ENCODE data around the gene CBFA2T2. TPM values are rescaled to one million over a fixed set of nuclear protein-coding genes. Genes with fewer than 3 reads are reported as not detected.

CBFA2T2 gene
- total RNA-seq, 2 experiments from 2014 or later: 17.9 to 18.6 TPM

DNA sequence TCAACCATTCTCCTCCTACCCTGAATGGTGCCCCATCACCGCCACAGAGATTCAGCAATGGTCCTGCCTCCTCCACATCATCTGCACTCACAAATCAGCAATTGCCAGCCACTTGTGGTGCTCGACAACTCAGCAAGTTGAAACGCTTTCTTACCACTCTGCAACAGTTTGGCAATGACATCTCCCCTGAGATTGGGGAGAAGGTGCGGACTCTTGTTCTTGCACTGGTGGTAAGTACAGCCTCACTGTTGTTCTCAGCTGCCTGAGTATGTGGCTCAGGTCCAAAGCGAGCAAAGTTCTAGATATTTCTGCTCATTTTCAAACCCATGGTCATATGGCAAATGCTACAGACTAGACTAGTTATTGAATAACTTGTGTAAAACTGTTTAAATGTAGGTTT lies 121.2 kb downstream of the CBFA2T2 start:
- Histone ChIP-seq H3K4me3 (ENCODE audit: low read length) (no peak overlapping the region), H3K27me3 (ENCODE audit: control insufficient read depth in 1 of 2, insufficient read depth in 2 of 2, low read length in 2 of 2) (no peaks in the 10 kb centered on the region), H3K9me3 (ENCODE audit: control insufficient read depth in 1 of 2, insufficient read depth in 1 of 2, low read length in 2 of 2) (no peaks in the 10 kb centered on the region), H3K27ac (ENCODE audit: low read depth in 1 of 2, low read length in 2 of 2) (no peak overlapping the region), H3K4me1 (ENCODE audit: insufficient read depth, low read length) (no peaks in the 10 kb centered on the region), H3K36me3 (ENCODE audit: insufficient read depth, low read length) (peaks cover 58% of the 10 kb centered on the region)
- POLR2A ChIA-PET: no interaction called here
- TF ChIP-seq, protein P1, sequence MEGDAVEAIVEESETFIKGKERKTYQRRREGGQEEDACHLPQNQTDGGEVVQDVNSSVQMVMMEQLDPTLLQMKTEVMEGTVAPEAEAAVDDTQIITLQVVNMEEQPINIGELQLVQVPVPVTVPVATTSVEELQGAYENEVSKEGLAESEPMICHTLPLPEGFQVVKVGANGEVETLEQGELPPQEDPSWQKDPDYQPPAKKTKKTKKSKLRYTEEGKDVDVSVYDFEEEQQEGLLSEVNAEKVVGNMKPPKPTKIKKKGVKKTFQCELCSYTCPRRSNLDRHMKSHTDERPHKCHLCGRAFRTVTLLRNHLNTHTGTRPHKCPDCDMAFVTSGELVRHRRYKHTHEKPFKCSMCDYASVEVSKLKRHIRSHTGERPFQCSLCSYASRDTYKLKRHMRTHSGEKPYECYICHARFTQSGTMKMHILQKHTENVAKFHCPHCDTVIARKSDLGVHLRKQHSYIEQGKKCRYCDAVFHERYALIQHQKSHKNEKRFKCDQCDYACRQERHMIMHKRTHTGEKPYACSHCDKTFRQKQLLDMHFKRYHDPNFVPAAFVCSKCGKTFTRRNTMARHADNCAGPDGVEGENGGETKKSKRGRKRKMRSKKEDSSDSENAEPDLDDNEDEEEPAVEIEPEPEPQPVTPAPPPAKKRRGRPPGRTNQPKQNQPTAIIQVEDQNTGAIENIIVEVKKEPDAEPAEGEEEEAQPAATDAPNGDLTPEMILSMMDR (IDR thresholded peaks at IDR 0.05): no peak
- H3K36me3 Mint-ChIP-seq (ENCODE audit: low read depth): peaks cover 88% of the 10 kb centered on the region
- CTCF ChIA-PET: no interaction called here
- ATAC-seq (ENCODE audit: poor library complexity) (no peak), DNase-seq (no peak)
- no peak overlapping the region for H3K4me3 Mint-ChIP-seq
- no peaks in the 10 kb centered on the region for H3K4me1 Mint-ChIP-seq (ENCODE audit: low read depth)
- intact Hi-C loops (cut with DNase I, micrococcal nuclease): no loop called here
- no peaks in the 10 kb centered on the region for H3K9me3 Mint-ChIP-seq
- no peak overlapping the region for H3K27ac Mint-ChIP-seq
- no peaks in the 10 kb centered on the region for H3K27me3 Mint-ChIP-seq

DNA sequence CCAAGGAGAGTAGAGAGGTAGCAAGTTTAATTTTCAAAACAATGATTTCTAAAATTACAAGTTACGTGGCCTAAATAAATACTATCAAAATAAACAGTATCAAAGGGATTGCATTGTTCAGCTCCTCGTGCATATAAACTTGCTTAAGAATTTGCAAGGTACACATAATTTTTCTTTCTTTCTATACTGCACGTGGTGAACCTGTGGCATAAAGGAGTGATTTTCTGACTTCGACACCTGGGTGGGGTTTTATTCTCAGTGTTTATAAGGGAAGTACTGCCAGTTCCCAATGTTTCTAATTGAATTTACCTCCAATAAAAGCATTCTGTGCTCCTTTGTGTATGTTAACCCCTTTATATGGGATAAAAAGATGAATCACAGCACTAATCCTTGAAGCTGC lies 122.1 kb downstream of the CBFA2T2 start:
- intact Hi-C loops (cut with DNase I, micrococcal nuclease): no loop called here

DNA sequence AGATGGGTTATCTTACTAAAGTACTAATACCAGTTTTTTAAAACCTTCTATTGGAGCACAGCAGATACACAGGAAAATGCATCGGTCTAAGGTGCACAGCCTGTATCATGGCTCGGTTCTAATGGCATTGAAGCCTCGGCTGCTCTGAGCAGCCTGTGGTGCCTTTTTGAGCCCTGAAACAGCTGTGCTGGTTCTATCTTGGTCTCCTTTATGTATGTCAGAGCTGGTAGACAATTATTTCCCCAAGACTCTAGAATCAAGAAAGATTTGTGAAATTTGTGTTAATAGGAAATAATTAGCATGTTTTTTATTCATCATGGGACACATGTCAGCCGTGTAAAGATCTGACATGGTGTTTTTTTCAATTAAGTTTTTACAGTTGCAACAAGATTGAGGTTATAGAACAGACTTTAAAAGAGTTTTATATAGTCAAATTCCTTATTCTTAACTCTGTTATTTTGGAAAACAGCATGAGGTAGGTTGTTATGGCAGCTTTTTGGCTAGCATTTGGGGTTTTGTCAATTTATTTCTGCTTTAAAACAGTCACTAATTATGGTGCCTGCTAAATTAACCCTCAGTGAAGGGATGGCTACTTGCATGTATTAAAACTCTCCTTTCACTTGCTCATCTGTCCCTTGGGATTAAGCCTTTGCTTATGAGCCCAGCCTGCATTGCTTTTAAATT lies 132.0 kb downstream of the CBFA2T2 start:
- H3K27ac ChIP-seq (ENCODE audit: low read depth in 1 of 2, low read length in 2 of 2): no peak overlapping the region
- H3K4me3 ChIP-seq (ENCODE audit: low read length): no peak overlapping the region
- ChIA-PET POLR2A (no interaction called here), CTCF (no interaction called here)
- no peaks in the 10 kb centered on the region for H3K9me3 ChIP-seq (ENCODE audit: control insufficient read depth in 1 of 2, insufficient read depth in 1 of 2, low read length in 2 of 2)
- H3K27ac Mint-ChIP-seq: no peak overlapping the region
- peaks cover 39% of the 10 kb centered on the region for H3K36me3 ChIP-seq (ENCODE audit: insufficient read depth, low read length)
- no peaks in the 10 kb centered on the region for H3K27me3 ChIP-seq (ENCODE audit: control insufficient read depth in 1 of 2, insufficient read depth in 2 of 2, low read length in 2 of 2)
- H3K36me3 Mint-ChIP-seq (ENCODE audit: low read depth): peaks cover 80% of the 10 kb centered on the region
- intact Hi-C loops (cut with DNase I, micrococcal nuclease): no loop called here
- peaks cover 19% of the 10 kb centered on the region for H3K4me1 ChIP-seq (ENCODE audit: insufficient read depth, low read length)
- no peaks in the 10 kb centered on the region for H3K27me3 Mint-ChIP-seq
- H3K9me3 Mint-ChIP-seq: no peaks in the 10 kb centered on the region
- TF ChIP-seq, protein P1 (IDR thresholded peaks at IDR 0.05): no peak
- DNase-seq (no peak), ATAC-seq (ENCODE audit: poor library complexity) (no peak)
- no peak overlapping the region for H3K4me3 Mint-ChIP-seq
- peaks cover 24% of the 10 kb centered on the region for H3K4me1 Mint-ChIP-seq (ENCODE audit: low read depth)

More for the DNA sequence above, 122.1 kb downstream of the CBFA2T2 start:
- H3K4me3 ChIP-seq (ENCODE audit: low read length): no peak overlapping the region
- TF ChIP-seq, protein P1 (IDR thresholded peaks at IDR 0.05): no peak
- no peak for DNase-seq
- no peak for ATAC-seq (ENCODE audit: poor library complexity)
- H3K36me3 ChIP-seq (ENCODE audit: insufficient read depth, low read length): peaks cover 56% of the 10 kb centered on the region
- POLR2A ChIA-PET: no interaction called here
- H3K27ac Mint-ChIP-seq: no peak overlapping the region
- H3K9me3 ChIP-seq (ENCODE audit: control insufficient read depth in 1 of 2, insufficient read depth in 1 of 2, low read length in 2 of 2): no peaks in the 10 kb centered on the region
- H3K27ac ChIP-seq (ENCODE audit: low read depth in 1 of 2, low read length in 2 of 2): no peak overlapping the region
- H3K27me3 Mint-ChIP-seq: no peaks in the 10 kb centered on the region
- H3K27me3 ChIP-seq (ENCODE audit: control insufficient read depth in 1 of 2, insufficient read depth in 2 of 2, low read length in 2 of 2): no peaks in the 10 kb centered on the region
- peaks cover 85% of the 10 kb centered on the region for H3K36me3 Mint-ChIP-seq (ENCODE audit: low read depth)
- no peak overlapping the region for H3K4me3 Mint-ChIP-seq
- CTCF ChIA-PET: no interaction called here
- no peaks in the 10 kb centered on the region for H3K4me1 Mint-ChIP-seq (ENCODE audit: low read depth)
- H3K9me3 Mint-ChIP-seq: no peaks in the 10 kb centered on the region
- no peaks in the 10 kb centered on the region for H3K4me1 ChIP-seq (ENCODE audit: insufficient read depth, low read length)

All from CD4-positive, alpha-beta T cell (primary cell).